HG03159 (cell line): Measurements from ENCODE around the gene PTPRT.

Experiments used
- ATAC-seq: cut with Tn5 transposase; IDR thresholded peaks from one replicate; pipeline ENCODE4 v1.9.1; 2021; ENCODE audit warnings: mild to moderate bottlenecking, moderate library complexity; ENCODE audit not compliant: unreplicated experiment

Gene PTPRT

DNA sequence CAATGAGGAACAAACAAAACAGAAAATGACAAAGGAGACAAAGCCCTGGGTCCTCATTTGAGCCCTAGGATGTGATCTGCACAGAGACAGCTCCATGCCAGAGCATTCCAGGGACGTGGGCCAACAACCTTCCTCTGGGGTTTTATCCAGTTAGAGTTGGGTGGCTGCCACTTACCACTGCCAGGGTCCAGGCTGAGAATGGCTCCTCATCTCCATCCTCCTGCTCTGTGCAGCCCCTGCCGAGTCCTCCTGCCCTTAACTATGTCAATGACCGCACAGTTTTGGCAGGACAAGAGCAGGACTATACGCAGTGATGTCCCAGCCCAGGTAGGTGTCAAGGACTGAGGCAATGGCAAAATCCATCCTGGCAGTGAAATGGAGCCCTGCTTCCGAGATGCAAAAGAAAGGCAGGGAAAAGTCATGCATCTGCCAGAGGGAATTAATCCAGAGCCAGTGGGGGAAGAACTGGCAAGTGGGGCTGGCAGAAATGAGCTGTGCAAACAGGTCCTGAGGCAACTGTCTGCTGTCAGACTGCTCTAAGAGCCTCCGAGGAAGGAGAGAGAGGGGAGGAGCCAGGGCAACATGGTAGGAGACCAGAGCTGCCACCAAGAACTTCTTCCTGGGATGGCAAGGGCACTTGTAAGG is 449.4 kb downstream of the PTPRT start:
- no peak for ATAC-seq

DNA sequence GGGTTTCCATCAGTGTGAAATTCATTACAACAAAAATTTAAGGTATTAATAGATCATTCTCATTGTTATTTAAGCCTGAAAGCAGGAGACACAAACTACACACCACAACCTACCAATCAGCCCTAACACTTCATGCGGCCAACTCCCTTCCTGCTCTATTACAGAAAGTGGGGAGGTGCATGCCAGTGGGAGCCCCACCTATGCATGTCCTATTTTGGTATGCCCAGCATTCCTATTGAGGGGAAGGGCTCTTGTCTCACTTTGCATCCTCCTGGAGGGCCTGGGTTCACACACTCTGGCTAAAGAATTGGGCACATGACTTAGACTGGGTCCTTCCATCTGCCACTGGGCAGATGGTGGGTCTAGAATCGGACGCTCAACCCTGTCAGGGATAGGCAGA is 450.0 kb downstream of the PTPRT start:
- ATAC-seq = no peak

DNA sequence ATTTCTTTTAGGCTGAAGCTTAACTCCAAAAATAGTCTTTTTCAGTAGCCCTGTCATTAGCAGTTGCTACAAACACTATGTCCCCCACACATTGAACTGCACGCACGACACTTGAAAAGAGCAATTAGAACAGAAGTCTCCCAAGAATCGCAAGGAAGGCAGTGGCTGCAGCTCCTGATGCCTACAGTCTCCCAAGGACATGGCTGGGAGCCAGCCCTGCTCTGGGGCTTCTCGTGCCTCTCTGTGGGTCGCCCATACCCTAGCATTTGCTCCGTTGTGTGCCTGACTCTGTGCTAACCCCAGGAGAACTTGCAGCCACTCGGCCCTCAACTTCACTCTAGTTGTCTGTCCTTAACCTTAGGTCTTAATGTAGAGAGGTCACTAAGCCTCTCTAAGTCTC is 454.2 kb downstream of the PTPRT start:
- no peak for ATAC-seq

DNA sequence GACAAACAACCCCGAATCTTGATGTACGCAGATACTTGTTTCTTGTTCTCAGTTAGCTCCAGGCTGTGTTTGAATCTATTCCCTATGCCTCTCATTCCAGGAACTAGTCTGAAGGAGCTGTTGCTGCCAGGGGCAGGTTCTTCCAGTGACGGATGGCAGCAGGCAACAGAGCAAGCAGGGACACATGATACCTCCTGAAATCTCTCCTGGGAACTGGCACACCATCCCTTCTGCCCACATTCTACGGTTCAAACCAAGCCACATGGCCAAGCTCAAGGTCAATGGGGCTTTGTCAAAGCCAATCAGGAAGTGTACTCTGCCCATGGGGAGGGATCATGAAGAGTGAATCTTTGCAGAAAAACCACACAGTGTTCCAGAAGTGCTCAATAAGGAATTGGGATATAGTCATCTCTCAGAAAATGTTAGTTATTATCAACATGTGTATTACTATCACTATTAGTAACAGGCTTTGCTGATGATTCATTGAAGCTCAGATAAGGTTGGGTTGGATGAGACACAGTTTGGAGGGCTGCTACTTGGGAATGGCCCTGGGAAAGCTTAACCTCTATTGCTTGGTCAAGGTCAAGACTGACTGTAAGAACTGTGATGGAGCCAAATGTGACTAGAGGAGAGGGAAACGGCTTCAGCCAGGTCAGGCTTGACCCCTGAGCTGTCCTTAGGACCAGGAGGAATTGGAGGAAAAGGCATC is 454.9 kb downstream of the PTPRT start:
- no peak for ATAC-seq

DNA sequence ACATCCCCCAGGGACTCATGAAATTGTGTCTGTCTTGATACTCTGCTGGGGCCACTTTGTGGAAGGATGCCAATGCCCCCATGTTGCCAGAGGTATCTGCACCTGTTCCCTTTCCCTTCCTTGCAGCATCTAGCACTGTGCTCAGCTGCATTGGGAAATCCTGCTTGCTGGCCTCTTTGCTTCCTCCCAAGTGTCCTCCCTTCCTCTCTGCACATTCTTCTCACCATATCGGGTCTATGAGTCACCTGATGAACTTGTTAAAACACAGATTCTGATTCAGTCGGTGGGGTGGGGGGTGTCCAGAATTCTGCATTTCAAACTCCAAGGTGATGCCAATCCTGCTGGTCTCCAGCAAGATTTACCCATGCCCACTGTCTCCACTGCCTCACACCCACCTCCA is 467.8 kb downstream of the PTPRT start:
- no peak for ATAC-seq

DNA sequence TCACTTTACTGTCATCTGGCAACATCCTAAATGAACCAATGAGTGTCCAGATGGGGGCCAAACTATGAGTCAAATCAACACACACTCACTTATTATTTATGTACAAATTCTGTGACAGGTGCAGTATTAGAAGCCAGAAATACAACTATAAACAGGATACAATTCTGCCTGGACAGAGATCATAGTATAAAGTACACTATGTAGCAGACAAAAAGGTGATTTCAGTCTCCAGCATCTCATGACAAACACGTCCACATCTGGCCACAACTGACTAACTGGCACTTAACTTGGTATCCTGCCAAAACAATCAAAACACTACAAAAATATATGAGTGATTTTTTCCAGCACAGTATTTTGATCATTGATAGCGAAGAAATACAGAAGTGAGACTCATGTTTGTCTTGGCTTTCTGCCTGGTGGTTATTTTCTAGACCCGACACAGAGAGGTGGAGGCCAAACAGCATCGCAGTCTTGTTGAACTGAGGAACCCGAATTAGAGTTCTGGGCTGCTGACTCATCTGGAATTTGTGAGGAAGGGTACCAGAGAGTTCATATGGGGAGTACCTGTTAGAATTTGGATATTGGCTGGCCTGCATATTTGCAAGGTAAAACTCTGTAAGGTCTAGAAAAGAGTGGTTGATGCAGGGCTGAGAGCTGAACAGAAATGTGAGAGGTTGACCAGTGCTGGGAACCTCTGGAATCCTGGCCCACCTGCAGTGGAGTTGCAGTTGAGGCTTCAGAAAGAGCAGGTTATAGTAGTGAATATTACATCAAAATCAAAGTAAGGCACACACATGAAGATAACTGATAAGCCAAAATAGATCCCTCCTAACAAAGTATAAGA is 475.2 kb downstream of the PTPRT start:
- ATAC-seq = no peak

DNA sequence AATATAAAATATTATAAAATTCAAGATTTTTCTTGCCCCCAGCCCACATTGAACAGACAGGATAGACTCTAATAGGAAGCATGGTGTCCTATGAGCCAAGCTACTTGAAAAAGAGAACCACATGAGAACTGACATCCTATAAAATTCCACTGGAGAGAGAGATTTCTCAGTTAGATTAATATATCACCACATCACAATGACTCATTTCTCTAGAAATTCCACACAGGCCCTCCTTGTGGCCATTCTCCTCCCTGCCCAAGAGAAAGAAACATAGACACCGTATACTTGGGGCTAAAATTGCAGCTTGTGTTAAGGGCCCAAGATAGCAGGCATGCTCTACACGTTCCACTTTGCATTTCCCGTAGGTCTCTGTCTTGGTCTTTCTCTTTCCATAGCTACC is 481.4 kb downstream of the PTPRT start:
- ATAC-seq = no peak

DNA sequence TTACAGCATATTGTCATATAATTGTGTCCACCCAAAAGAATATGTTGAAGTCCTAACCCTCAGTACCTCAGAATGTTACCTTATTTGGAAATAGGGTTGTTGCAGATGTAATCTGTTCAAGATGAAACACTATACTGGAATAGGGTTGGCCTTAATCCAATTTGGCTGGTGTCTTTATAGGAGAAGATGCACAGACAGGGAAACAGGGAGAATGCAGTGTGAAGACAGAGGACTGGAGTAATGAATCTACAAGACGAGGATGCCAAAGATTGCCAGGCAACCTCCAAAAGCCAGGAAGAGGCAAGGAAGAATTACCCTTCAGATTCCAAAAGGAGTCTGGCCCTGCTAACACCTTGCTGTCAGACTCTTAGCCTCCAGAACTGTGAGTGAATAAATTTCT is 482.9 kb downstream of the PTPRT start:
- ATAC-seq = no peak

DNA sequence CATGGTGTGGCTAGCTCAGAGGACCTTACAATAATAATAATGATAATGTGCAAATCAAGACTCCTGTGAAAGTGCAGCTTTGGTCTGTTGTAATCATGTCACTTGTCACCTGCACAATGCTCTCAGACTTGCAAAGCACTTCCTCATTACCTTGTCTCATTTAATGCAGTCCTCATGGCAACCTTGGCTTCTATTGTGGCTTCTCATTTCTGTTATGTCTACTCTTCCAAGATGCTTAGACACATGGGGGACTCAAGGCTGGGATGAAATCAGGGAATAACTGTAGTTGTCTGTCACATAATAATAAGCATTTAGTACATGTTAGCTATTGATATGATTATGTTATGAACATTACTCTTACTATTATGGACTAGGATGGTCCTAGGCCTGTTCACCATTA is 484.2 kb downstream of the PTPRT start:
- ATAC-seq = no peak

DNA sequence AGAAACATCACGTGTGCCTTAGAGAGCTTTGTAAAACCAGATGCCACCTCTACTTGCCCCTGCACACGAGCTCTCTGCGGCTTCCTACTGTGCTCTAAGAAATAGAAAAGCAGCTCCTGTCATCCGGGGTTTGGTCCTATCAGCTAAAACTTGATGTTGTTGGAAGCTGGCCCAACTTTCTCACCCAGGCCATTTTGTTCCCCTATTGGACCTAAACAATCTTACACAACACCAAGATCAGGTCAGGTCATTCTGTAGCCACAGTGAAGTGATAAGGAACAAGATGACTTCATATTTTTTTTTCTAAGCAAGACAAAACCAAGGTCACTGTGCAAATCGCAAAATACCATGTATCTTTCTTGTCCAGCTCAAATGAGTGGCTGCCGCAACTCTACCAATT is 486.0 kb downstream of the PTPRT start:
- ATAC-seq = no peak

DNA sequence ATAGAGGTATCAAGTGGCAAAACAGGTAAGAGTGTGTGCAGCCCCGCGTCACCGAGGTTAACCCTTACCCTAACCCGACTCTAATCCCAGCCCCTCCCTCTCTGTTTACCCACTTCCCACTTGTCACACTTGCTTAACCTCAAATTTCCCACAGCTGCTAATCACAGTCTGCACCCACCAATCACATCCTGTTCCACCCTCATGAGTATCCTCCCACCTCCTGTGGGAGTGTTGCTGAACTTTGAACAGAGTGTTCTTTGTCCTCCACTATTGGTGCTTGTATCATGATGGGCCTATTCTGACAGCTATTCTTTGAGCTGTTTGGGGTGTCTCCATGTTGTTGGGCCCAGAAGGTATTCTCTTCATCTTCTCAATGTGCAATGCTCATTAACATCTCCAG is 487.8 kb downstream of the PTPRT start:
- no peak for ATAC-seq

DNA sequence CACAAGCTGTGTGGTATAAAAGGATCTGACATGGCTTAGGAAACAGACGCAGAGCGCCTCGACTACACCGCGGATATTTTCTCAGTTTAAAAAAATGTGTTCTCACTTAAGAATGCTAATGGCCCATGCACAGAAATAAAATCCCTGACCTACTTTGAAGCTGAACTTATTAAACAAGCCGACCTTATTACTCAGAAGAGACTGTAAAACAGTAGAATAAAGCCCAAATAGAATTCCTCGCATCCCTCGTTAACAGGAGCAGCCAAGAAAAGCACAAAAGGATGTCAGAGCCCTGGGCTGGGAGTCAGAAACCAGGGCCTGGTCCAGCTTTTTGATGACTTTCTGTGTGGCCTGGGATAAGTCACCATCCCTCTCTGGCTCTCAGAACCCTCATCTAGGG is 489.3 kb downstream of the PTPRT start:
- no peak for ATAC-seq

DNA sequence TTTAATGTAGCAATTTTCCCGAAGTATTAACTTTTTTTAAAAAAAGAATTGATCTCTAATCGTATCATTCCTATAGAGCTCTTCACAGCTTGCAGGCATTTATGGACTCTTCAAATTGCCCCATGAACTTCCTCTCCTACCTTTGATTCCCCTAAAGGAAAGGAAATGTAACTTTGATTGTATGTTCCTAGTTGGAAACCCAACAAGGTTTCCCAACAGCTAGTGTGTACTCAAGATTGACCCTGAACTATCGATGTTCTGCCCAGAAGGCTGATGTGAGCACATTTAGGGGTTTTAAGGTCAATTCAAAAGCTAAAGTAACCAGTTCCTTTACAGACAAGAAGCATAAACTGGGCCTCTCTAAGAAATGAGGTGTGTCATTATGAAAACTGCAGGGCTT is 491.7 kb downstream of the PTPRT start:
- no peak for ATAC-seq

DNA sequence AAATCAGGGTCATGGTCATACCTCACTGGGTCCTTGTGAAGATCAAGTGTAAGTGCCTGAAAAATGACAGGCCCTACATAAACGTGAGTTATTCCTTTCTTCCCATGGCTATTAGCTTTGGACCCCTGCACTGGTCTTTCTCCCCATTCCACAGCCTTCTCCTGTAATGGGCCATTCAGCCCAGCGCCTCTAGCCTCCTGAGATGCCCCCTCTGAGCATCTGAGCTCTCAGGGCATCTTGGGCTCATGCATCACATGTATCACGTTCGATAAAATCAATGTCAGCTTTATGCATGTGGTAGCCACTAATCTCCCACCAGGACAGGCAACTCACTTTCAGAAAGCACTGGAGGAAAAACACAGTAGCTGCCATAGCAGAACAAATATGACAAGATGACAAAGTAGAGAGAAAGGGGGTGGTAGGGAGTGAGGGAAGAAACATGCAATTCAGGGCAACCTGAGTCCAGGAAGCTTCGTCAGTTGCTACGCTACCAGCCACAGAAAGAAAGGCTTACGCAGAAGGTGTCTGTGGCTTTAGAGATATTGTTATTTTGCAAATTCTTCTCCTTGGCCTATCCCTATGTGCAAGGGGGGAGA is 498.8 kb downstream of the PTPRT start:
- no peak for ATAC-seq

DNA sequence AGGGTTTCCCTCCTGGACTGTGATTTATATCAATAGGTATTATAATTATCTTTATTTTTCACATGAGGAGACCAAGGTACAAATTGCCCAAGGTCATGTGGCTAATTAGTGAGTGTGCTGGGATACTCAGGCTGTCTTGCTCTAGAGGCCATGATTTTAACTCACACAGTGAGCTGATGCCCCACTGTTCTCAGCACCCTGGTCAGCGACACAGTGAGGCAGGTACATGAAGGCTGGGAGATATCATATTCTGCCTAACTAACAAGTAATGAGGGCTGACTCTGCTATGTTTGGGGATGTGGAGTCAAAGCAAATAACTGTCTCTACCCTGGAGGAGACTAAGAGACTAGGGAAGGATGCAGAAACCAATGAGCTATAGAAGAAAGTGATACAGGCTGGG is 501.1 kb downstream of the PTPRT start:
- ATAC-seq = no peak

DNA sequence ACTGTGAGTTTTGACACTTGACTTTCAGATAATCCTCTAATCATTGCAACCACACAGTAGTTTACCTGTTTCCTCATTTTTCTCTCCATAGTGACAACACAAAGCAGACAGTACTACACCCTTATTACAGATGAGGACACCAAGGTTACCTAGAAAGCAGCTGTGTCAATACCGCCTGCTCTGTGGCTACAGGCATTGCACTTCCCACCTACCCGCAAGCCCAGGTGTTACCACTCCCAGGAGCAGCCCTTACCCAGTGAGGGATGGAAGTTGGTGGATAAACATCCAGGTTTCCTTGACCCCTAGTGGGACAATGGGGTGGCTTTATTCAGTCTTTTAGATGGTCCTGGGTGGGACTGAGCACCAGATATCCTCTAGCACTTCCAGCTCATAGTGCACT is 503.6 kb downstream of the PTPRT start:
- no peak for ATAC-seq

DNA sequence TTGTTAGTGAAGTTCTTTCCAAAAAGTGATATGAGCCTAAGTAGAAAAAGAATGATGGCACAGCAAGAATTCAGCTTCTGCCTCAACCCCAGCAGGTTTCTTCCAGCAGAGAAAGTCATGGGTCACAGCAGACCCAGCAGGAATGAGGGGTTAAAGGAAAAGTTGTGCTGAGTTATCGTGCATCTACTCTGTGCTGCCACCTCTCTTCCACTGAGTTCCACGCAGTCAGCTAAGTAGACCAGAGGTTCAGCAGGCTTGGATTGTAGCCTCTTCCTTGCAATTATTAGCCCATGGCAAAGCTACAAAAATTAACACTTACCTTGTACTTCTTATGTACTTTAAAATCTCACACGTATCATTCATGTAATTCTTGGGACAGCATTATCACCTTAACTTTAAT is 510.8 kb downstream of the PTPRT start:
- no peak for ATAC-seq

DNA sequence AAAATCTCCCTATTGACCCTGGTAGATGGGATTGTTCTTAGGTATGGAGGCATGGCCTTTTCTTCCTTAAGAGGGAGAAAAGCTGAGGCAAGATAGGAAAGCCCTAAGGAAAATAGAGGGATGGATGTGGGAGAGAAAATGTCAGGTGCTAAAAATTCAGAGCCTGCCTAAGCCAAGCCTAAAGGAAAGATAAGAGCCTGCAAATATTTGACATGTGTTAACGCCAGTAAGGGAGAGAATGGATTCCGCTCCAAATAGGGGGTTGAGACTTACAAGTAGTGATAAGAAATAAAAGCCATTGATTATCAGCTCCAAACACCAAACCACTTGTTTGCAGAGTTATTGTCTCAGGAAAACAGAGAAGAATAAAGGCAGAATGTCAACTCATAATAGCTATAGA is 533.6 kb downstream of the PTPRT start:
- no peak for ATAC-seq

DNA sequence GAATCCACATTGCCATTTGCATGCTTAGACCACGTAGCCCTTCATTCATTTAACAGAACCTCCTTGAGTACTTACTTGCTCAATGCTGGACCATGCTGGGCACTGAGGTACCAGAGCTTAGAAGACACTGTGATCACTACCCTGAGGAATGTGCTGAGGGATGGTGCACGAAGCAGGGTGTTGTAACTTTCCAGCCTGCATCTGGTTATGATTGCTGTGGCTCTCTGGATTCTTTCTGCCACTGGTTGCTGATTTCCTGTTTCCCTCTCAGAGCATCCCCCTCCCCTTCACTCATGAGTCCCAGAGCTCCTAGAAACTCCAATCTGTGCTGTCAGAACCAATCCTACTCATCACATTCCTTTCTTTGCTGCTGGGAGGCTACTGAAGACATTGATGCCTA is 537.4 kb downstream of the PTPRT start:
- ATAC-seq = no peak

DNA sequence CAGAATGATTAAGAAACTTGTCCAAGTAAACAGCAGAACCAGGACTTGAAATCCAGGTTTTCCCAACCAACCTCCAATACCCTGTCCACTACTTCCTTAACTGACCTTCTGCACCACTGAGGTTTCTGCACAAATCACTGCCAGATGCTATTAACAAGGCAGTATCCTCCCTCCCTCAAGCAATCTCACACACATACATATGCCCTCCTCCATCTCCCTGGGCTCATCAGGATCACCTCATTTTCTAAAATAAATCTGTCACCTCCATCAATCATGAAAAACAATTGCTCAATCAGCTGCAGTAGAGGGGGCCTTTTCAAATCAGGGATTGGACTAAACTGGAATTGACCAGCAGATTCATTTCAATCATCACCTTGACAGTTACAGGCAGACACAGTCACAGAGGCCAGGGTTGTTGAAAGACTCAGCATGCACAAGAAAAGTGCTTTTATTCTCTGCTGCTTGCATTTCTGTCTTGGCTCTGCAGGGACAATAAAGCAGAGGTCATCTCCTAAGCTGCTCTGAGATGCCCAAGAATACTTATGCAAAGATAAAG is 539.4 kb downstream of the PTPRT start:
- no peak for ATAC-seq

DNA sequence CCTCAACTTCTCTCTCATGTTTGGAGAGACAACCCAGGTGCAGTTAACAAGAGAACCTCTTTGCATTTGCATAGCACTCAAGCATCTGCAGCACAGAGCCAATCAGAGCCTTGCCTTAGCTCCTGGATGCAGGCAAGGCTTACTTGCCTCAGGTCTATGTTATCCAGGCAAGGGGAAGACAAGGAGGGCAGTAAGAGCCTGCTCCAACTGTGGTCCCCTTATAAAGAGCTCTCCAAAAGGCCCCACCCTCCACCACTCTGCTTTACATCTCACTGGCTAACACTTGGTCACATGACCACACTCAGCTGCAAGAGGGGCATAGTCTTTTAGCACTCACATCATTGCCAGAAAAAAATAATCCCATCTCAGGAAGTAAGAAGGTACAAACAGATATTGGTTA is 540.0 kb downstream of the PTPRT start:
- ATAC-seq = no peak
